Neuronal stem cell (in vitro differentiated cells): Measurements from ENCODE around the gene HS6ST1. TPM values are rescaled to one million over a fixed set of nuclear protein-coding genes. Genes with fewer than 3 reads are reported as not detected.
A peak's percentile ranks its signal among the peaks of the same experiment; 100 is the strongest.

Source experiments
- DNase-seq: peaks from one replicate; pipeline ENCODE4 v3.0.0-alpha.2; 2013; ENCODE audit warnings: low spot score
- H2AFZ ChIP-seq: one replicate; pipeline ENCODE4 v1.6.1; 2013; ENCODE audit warnings: mild to moderate bottlenecking, low read length, inconsistent platforms
- H2AK5ac ChIP-seq: 2 replicates; pipeline ENCODE4 v1.6.1; 2013; ENCODE audit warnings: low read depth, mild to moderate bottlenecking, inconsistent platforms, low read length, moderate library complexity, mixed read lengths
- H2BK120ac ChIP-seq: 2 replicates; pipeline ENCODE4 v1.6.1; 2013; ENCODE audit warnings: low read depth, mild to moderate bottlenecking, inconsistent platforms, low read length, moderate library complexity, mixed read lengths
- H2BK12ac ChIP-seq: one replicate; pipeline ENCODE4 v1.6.1; 2013; ENCODE audit warnings: low read length, inconsistent platforms
- H2BK15ac ChIP-seq: 2 replicates; pipeline ENCODE4 v1.6.1; 2013; ENCODE audit warnings: mild to moderate bottlenecking, low read length, inconsistent platforms, mixed read lengths
- H2BK5ac ChIP-seq: one replicate; pipeline ENCODE4 v1.6.1; 2013; ENCODE audit warnings: inconsistent platforms, mild to moderate bottlenecking, low read length, moderate library complexity
- H3K14ac ChIP-seq: one replicate; pipeline ENCODE4 v1.6.1; 2013; ENCODE audit warnings: low read length, inconsistent platforms
- H3K18ac ChIP-seq: 2 replicates; pipeline ENCODE4 v1.6.1; 2013; ENCODE audit warnings: low read length, inconsistent platforms
- H3K23ac ChIP-seq: 2 replicates; pipeline ENCODE4 v1.6.1; 2013; ENCODE audit warnings: low read depth, mild to moderate bottlenecking, mixed read lengths, low read length, inconsistent platforms; ENCODE audit not compliant: poor library complexity
- H3K27ac ChIP-seq: replicated peaks from 3 replicates; pipeline ENCODE4 v1.5.1; 2013; ENCODE audit warnings: low read length, inconsistent platforms
- H3K27me3 ChIP-seq, 3 experiments: 2 replicates each; pipeline ENCODE4 v1.6.1; 2013; ENCODE audit warnings: low read length in 3 of 3, mild to moderate bottlenecking in 2 of 3, inconsistent platforms in 1 of 3, low read depth in 1 of 3, mixed read lengths in 1 of 3, moderate library complexity in 1 of 3; ENCODE audit not compliant: control insufficient read depth in 3 of 3, insufficient read depth in 3 of 3
- H3K36me3 ChIP-seq, 2 donors: replicated peaks in 1 of 2; 2 replicates each; pipeline ENCODE4 v1.6.1; 2013; ENCODE audit warnings: low read length in 2 of 2; ENCODE audit not compliant: control insufficient read depth in 2 of 2, insufficient read depth in 2 of 2
- H3K4ac ChIP-seq: 2 replicates; pipeline ENCODE4 v1.6.1; 2013; ENCODE audit warnings: inconsistent platforms, mild to moderate bottlenecking, low read length, moderate library complexity
- H3K4me1 ChIP-seq, 2 donors: 1 replicate in 1 of 2; 2 replicates in 1 of 2; pipeline ENCODE4 v1.6.1; 2013; ENCODE audit warnings: low read length in 2 of 2, low read depth in 1 of 2; ENCODE audit not compliant: control insufficient read depth in 2 of 2, insufficient read depth in 1 of 2
- H3K4me2 ChIP-seq: one replicate; pipeline ENCODE4 v1.6.1; 2013; ENCODE audit warnings: mild to moderate bottlenecking, low read length, inconsistent platforms; ENCODE audit not compliant: insufficient read depth, poor library complexity, severe bottlenecking
- H3K4me3 ChIP-seq, 2 donors: 2 replicates each; pipeline ENCODE4 v1.5.1; 2013; ENCODE audit warnings: low read length in 2 of 2, mild to moderate bottlenecking in 2 of 2, inconsistent platforms in 1 of 2, moderate library complexity in 1 of 2
- H3K79me1 ChIP-seq: one replicate; pipeline ENCODE4 v1.6.1; 2013; ENCODE audit warnings: low read depth, mild to moderate bottlenecking, inconsistent platforms, low read length, moderate library complexity
- H3K9ac ChIP-seq: one replicate; pipeline ENCODE4 v1.6.1; 2013; ENCODE audit warnings: mild to moderate bottlenecking, low read depth, low read length, inconsistent platforms; ENCODE audit not compliant: poor library complexity
- H3K9me3 ChIP-seq, 2 donors: replicated peaks in 1 of 2; 2 replicates each; pipeline versions ENCODE3 to v1.6.1; 2013; ENCODE audit warnings: low read length in 2 of 2, mild to moderate bottlenecking in 2 of 2, inconsistent platforms in 1 of 2, low read depth in 1 of 2, mixed read lengths in 1 of 2, moderate library complexity in 1 of 2; ENCODE audit not compliant: control insufficient read depth in 2 of 2, insufficient read depth in 1 of 2
- H4K8ac ChIP-seq: one replicate; pipeline ENCODE4 v1.6.1; 2013; ENCODE audit warnings: low read depth, mild to moderate bottlenecking, inconsistent platforms, low read length, moderate library complexity
- H4K91ac ChIP-seq: one replicate; pipeline ENCODE4 v1.6.1; 2013; ENCODE audit warnings: low read length, low read depth, mild to moderate bottlenecking, inconsistent platforms; ENCODE audit not compliant: poor library complexity
- WGBS, 2 donors: extraction: QIAGEN DNeasy Blood & Tissue Kit; methylation state at CpG; one replicate each; pipeline ENCODE4 v1.1.7; 2013; ENCODE audit warnings: missing lambda C conversion rate in 2 of 2, mixed read lengths in 1 of 2; ENCODE audit not compliant: insufficient read length in 2 of 2, insufficient replicate concordance in 1 of 2; ENCODE audit errors: extremely low coverage in 2 of 2; 5-methylcytosine and 5-hydroxymethylcytosine counted together
- small RNA-seq: library from polyadenylated mRNA; stranded (forward); fragments of <200 nt; extraction: miRNeasy Mini kit (QIAGEN cat#:217004); gene quantifications from one replicate; pipeline ENCODE3, GENCODE V24; 2013; ENCODE audit not compliant: insufficient read depth

The HS6ST1 gene

DNA sequence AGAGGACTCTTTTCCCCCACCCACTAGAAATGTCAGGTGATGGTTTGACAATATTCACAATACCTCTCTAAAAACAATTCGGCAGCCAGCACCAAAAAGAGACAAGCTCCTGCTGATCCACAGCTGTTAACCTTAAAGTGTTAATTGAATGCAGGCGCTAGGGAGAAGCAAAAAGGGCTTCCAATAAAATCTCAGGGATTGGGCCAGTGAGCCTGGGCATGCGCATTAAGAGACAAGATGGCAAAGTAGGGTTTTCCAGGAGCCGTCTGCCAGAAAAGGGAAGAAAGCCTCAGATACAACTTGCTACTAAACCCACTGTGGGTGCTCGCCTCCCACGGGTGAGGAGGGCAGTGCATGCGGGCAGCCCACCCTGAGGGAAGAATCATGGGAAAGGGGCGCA, 98.8 kb downstream of the HS6ST1 start:
- H4K91ac ChIP-seq, result no peak overlapping the region
- H3K79me1 ChIP-seq, result no peaks in the 10 kb centered on the region
- H3K23ac ChIP-seq, result no peak overlapping the region
- H2AFZ ChIP-seq, result no peak overlapping the region
- H3K4me1 ChIP-seq, result no peaks in the 10 kb centered on the region
- H3K27me3 ChIP-seq, result no peaks in the 10 kb centered on the region
- no peaks in the 10 kb centered on the region for H3K9me3 ChIP-seq
- no peak overlapping the region for H2BK5ac ChIP-seq
- H2BK12ac ChIP-seq, result no peak overlapping the region
- H3K4me3 ChIP-seq, result peak overlapping the region in 1 of 2 donors; percentile 46
- no peak overlapping the region for H3K4ac ChIP-seq
- no peaks in the 10 kb centered on the region for H3K36me3 ChIP-seq
- no peak overlapping the region for H2AK5ac ChIP-seq
- H3K9ac ChIP-seq, result no peak overlapping the region
- H3K14ac ChIP-seq, result no peak overlapping the region
- no CpG with 5 or more reads among the region's 8 CpGs for WGBS, 2 donors
- H3K27ac ChIP-seq, result no peak overlapping the region
- no peak overlapping the region for H3K18ac ChIP-seq
- no peak overlapping the region for H2BK15ac ChIP-seq
- DNase-seq, result no peak
- no peak overlapping the region for H2BK120ac ChIP-seq
- H4K8ac ChIP-seq, result no peak overlapping the region
- no peak overlapping the region for H3K4me2 ChIP-seq

DNA sequence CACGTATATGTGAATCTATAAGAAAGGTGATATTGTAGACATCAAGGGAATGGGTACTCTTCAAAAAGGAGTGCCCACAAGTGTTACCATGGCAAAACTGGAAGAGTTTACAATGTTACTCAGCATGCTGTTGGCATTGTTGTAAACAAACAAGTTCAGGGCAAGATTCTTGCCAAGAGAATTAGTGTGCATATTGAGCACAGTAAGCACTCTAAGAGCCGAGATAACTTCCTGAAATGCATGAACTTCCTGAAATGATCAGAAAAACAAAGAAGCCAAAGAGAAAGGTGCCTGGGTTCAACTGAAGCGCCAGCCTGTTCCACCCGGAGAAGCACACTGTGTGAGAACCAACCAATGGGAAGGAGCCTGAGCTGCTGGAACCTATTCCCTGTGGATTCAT, 101.0 kb downstream of the HS6ST1 start:
- Histone ChIP-seq H3K18ac (no peak overlapping the region), H3K9me3 (no peaks in the 10 kb centered on the region), H2AK5ac (no peak overlapping the region), H2BK12ac (no peak overlapping the region), H4K8ac (no peak overlapping the region), H3K9ac (no peak overlapping the region), H2BK5ac (no peak overlapping the region), H3K14ac (no peak overlapping the region), H3K4me3 (no peak overlapping the region), H2BK120ac (no peak overlapping the region), H3K4ac (no peak overlapping the region), H3K79me1 (no peaks in the 10 kb centered on the region), H3K4me2 (no peak overlapping the region), H3K27me3 (no peaks in the 10 kb centered on the region), H2AFZ (no peak overlapping the region), H3K4me1 (no peaks in the 10 kb centered on the region), H3K36me3 (no peaks in the 10 kb centered on the region), H2BK15ac (no peak overlapping the region), H3K23ac (no peak overlapping the region), H3K27ac (no peak overlapping the region), H4K91ac (no peak overlapping the region)
- no CpG with 5 or more reads among the region's 4 CpGs for WGBS, 2 donors
- DNase-seq, result no peak

- Histone ChIP-seq H3K9ac (no peak overlapping the region), H3K4me3 (no peak overlapping the region), H2BK120ac (no peak overlapping the region), H3K4ac (no peak overlapping the region), H3K14ac (no peak overlapping the region), H3K18ac (no peak overlapping the region), H3K27ac (no peak overlapping the region), H3K79me1 (no peaks in the 10 kb centered on the region), H2BK15ac (no peak overlapping the region), H3K4me2 (no peak overlapping the region), H2AK5ac (no peak overlapping the region), H3K27me3 (no peaks in the 10 kb centered on the region), H3K23ac (no peak overlapping the region), H2BK5ac (no peak overlapping the region), H2BK12ac (no peak overlapping the region), H4K8ac (no peak overlapping the region), H3K4me1 (no peaks in the 10 kb centered on the region), H3K9me3 (no peaks in the 10 kb centered on the region), H2AFZ (no peak overlapping the region), H4K91ac (no peak overlapping the region), H3K36me3 (no peaks in the 10 kb centered on the region)
- DNase-seq, result no peak
- WGBS, 2 donors, result no CpG with 5 or more reads among the region's 10 CpGs
Observed at GRCh38 chr2:128215897-128216642, 102.6 kb downstream of the HS6ST1 start.

Small RNA genes within 50 kb of the gene (small RNA-seq; reads per million reads assigned to genes)
- not detected for gene RF00019
